Measurements from ENCODE around the gene COL19A1.

Gene COL19A1

DNA sequence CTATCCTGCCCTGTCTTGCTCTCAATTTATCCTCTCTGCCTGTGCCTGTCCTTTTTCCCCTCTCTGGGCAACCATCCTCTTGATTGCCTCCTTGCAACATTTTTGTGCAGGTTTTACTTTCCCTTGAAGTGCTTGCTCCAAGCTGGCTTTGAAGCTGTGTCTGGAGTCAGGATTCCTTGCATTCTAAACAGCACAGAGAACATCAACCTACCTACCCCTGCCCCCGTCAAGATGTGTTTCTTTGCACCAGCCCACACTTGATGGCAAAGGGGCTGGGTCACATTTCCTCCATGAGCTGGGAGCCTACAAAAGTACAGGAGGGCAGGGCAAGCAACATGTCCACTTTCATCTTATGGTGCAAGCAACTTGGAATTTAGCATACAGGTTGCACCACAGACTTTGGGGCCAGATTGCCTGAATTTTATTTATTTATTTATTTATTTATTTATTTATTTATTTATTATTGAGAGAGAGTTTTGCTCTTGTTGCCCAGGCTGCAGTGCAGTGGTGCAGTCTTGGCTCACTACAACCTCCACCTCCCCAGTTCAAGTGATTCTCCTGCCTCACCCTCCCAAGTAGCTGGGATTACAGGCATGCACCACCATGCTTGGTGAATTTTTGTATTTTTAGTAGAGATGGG lies 206.3 kb downstream of the COL19A1 start:
- DNase-seq: no peak

DNA sequence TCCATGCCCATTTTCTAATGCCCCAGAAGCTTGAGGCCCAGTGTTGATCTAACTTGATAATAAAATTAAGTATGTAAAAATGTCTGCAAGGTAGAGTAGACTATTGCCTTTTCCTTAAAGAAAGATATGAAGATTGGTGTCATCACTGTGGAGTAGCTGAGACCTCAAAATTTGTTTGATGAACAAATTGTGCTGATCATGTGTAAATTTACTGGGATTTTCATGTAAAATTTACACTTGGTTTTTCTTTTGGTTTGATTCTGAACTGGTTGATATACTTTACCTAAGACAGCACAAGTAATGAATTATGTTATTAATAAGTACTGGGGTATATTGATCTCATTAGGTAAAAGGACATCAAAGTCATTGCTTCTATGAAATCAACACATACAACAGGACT lies 207.3 kb downstream of the COL19A1 start:
- DNase-seq: no peak

DNA sequence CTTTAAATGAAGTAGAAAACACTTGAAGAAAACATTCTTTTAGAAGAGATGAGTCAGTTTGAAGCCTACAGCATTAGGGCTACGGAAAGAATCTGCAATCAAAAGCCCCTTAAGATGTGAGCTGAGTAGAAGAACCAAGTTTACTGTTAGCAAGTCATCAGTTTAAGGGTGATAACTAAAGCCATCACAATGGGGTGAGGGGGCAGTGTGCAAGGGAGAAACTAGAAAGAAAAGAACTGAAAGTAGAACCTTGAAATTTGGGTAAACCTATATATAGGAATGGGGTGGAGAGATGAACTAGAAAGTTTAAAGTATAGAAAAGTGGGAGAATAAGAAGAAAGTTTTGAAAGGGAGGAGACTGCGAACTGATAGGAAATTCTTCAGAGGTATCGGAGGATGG lies 212.9 kb downstream of the COL19A1 start:
- DNase-seq: no peak

DNA sequence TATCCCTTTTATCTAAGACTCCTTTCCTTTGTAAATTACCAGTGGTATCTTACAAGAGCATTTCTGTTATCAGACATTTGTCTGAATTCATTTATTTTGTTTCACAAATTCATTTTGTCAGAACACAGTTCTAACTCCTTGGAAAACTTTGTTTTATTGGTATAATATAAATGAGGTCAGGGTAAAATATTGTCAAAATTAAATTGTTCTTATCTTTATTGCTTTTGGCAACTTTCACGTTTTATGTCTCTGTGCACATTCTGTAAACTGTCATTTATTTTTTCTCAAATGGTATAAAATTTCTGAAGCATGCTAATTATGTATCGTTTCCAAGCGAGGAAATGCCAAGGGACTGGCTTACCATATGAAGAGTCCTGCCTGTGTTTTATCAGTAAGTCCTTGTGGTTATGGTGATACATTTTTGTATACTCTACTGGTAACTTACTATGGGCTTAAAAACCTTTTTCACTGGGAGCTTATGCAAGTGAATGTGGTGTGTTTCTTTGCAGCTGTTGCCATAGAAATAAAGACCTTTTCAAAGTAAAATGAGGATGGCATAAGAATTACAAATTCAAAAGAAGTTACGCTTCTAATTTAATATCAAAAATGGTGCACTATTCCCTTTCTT lies 214.2 kb downstream of the COL19A1 start:
- DNase-seq: no peak

DNA sequence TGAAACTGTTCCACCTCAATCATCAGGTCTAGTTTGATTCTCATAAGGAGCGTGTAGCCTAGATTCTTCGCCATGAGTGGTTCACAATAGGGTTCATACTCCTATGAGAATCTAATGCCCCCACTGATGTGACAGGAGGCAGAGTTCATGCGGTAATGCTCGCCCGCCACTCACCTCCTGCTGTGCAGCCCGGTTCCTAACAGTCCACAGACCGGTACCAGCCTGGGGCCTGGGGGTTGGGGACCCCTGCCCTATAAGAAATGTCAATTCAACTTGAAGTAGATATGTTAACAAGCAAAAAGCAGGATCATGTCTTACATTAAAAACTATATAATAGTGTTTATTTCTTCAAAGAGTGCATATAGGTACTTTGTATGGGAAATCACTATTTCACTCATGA lies 216.5 kb downstream of the COL19A1 start:
- DNase-seq: no peak

DNA sequence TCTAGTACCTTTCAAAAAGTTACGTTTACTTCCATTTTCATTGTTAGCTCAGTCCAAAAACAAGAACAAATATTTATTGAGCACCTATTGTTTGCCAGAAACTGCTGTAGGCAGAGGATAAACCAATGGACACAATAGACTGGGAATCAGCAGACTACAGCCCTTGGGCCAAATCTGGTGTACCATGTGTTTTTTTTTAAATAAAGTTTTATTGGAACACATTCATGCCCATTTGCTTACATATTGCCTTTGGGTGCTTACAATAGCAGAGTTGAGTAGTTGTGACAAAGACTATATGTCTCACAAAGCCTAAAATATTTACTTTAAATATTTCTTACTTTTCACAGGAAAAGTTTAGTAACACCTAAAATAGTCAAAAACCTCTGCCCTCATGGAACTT lies 220.4 kb downstream of the COL19A1 start:
- no peak for DNase-seq

DNA sequence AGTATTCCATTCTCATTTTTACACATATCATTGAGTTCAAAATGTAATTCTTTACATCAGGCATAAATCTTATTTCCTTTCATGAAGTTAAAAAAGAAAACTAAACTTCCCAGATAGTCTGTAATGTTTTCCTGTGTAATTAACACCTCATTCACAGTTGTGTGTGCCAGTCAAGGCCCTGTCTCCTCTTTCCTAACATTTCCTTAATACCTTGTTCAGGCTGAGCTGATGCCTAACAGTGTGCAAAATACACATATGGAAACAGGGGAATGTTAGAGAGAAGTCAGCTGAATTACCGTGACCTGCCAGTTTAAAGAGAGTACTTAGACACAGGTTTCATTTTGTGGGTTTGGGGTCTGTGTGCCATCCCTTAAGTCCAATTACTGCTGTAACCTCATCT lies 227.8 kb downstream of the COL19A1 start:
- DNase-seq: no peak

DNA sequence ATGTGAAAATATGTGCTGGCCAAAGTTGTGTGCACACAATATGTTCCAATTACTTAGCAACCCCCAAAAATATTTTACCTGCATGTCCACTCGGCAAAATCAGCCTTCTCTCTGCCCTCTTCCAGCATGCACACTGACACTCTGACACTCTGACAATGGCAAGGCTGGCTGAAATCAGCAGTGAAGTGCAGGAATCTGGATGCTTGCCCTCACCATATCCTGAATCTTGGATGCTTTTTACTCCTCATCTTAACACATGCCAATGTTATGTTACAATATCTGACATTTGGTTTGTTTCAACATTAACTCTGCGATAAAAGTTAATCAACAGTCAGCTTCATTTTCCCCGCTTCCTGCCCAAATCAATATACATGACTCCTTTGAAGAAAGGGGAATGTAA lies 233.4 kb downstream of the COL19A1 start:
- no peak for DNase-seq

DNA sequence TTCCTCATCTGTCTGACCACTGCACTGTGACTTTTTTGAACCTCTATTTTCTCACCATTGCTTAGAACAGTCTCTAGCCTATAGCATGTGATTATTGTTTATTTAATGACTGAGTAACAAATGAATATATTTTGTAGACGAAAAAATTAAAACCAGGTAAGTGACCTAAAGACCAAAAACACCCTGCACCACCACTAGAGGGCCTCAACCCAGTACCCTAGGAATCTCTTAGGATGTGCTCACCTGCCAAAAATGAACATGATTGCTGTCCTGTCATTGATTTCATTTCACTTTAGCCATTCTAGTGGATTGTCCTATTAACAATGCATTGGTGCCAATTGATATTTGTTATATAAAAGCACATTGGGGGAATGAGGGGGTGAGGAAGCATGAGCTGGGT lies 237.4 kb downstream of the COL19A1 start:
- DNase-seq: no peak

DNA sequence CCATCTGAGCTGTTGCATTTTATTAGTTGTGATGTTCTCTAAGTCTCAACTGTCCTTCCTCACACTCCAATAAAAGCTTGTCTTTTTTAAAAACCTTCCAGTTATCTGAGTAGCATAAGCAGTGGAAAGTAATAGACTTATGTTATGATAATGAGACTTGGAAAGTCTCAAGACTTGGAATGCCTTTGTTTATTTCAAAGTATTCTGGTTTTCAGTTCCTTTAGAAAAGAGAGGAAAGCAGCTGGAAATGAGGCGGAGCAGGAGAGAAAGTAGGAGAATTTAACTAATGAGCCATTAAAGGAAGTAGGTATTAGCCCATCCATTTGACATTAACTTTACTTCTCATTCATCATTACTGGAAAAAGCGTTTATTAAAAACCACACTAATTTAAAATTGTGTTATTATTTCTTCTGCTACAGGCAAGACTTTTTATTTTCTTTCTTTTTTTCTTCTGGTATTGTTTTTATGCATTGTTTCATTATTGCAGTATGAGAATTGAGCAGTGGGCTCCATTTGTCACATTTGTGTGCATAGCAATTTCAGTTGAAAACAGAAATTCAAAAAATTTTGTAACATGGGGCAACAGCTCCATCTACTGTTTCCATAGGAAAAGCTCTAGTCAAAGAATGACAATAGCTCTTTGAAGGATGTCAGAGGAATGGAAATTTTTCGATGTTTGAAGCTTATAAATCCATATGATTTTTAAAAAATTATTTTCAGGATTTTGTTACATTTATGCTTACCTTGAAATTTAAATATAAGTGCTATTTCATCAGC lies 241.7 kb downstream of the COL19A1 start:
- DNase-seq: no peak

DNA sequence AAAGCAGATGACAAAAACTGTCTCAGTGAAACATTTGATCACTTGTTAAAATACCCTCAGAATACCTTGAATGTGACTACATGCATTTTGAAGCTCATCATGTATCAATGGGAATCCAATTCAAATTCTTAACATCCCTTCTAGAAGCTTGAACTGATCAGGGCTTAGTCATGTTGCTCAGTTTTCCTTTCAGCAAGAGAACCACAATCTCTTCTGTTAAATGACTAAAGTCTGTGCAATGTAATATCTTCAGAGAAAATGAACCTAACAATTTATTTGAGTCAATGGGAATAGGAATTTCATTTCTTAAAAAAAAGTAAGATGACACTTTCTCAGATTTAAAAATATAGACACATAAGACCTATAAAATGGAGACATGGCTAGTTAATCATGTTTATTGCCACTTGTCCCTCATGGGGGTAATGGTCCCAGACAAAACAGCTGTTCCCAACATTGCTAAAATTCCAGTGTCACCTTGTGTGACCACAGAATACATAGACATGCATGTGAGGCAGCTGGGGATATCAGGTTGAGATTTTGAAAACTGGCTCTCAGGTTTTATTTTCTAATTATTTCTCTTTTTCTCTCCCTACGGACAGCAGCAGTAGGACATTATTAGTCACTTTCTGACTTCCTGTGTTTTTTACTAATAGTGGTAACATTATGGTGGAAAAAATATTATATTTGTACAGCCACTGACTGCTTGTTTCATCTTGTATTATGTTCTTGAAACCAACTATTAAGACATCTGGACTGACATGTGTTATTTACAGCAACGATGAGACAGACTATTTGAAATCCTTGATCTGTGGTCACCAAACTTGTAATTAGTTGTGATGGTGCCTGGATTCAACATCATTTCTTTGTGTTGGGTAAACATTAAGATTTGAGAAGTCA lies 244.0 kb downstream of the COL19A1 start:
- DNase-seq: no peak

DNA sequence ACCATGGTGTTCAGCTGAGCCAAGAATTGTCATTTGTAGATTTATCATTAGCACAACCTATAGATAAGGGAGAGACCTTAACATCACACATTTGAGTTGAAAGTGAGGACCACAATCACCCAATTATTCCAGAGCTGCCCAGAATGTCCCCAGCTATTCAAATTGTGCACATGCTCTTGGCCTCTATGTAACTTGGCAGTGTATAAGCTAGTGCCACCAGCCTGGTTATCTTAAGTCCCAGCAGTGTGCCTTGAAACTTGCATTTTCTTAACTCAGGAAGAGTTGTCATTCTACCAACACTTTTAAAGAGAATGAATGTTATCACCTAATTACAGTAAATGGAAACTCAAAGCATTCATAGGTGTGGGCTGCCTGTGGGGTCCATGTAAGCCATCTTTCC lies 245.4 kb downstream of the COL19A1 start:
- DNase-seq: no peak

DNA sequence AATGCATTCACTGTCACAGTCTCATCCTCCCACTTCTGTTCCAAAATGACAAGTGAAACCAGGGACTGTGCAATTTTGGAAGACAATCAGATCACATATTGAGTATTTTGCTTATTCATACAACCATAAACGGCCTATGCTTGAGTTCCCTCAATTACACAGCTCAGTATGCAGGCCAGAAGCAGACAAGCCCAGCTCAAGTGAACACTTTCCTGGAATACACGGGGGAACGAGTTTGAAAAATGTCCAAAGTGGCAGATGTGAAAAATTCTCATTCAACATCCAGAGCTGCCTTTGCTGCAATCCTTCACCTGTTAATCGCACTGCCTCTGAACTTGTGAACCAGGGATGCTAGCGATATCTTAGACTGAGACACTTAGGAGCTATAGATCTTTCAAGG lies 246.4 kb downstream of the COL19A1 start:
- no peak for DNase-seq

DNA sequence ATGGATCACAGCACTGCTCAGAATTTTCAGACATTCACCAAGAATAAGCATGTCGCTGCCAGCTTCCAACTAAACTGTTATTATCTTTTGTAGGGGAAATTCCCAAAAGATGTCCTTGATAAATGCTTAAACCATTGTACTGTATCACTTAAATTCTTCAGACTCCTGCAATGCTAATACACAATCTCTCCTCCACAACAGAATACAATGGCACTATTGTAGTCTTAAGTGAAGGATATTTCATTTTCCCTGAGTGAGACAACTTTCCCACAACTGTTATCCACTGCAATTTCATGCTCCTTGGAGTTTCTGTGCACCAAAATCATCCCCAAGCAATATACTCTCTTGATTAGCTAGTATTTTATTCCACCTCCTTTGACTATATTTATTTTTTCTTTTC lies 246.8 kb downstream of the COL19A1 start:
- no peak for DNase-seq

DNA sequence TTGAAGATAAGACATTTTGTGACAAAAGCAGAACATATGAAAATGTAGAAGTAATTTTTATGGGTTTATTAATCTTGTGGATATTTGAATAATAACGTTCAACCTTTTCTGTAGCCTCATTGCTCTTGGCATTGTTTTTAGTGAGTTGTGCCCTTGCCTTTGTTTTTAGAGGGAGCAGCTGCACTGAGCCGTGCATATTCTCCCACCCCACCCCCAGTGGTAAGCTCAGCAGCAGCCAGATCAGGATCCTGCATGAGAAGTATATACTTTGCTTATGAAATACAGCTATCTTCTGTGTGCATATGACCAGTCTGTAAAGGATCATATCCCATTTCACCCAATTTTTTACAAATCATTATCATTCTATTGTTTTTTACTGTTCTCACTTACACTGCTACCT lies 252.3 kb downstream of the COL19A1 start:
- DNase-seq: no peak

DNA sequence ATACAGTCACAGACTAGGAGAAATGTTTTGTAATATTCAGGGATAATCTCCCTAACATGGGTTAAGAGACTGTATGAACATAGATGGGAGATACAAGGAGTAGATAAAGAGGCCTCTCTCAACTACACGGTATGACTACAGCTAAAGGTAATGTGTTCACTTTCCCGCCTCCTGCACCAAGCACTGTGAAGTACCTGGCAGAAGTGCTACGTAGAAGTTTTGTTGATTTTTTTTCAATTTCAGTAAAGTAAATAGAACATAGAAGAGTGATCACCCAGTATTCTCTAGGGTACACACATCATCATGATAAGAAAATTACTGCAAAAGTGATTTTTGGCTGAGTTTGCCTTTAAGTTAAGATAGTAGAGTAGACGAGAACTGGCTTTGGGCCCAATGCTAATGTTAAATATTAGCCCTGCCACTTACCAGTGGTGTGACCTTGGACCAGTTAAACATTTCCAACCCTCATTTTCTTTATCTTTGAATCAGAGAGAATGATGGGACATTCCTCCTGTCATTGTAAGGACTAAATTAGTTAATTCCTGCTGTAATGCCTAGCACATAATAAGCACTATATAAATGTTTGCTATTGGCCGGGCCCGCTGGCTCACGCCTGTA lies 253.0 kb downstream of the COL19A1 start:
- DNase-seq: no peak

DNA sequence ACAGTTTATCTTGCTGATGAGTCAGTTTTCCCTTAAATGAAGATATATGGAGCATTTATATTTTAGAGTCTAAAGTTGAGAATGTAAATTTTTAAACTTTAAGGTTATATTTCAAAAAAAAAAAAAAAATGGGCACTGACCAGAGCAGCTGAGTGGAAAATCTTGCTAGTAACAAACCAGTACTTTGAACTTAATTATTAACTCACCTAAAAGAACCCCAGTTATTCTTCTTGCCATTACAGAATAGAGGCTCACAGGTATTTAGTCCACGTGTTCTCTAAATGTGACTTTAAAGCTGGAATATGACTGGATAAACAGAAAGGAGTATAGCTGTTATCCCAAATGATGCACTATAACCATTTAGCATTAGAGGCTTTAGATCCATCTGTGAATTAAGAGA lies 258.1 kb downstream of the COL19A1 start:
- no peak for DNase-seq

DNA sequence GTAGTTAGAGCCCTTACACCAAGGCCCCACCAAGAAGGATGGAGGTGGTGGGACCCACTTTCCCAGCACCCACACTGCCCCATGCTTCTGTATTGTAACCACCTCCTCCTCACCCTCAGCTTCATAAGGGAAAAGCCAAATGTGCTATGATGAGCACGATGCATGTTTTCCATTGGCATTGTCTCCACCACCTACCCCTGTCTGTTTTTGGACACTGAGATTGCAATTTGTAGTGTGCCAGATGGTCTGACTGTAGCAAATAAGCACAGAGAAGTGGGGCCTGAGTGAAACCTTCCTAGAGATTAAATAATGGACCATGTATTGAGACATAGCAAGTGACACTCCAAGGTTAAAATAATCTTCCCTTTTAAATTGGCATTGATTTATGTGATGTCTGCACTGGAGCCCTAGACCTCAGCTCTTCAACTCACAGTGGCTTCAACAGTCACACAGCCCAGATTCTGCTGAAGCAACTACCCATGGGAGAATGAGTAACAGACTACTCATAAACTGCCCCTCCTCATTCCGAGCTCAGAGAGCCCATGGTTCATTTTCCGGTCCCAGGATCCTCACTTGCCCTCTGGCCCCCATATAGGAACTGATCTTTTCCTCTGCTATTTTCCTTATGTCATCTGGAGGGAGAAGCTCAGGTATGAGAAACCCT lies 258.7 kb downstream of the COL19A1 start:
- no peak for DNase-seq

DNA sequence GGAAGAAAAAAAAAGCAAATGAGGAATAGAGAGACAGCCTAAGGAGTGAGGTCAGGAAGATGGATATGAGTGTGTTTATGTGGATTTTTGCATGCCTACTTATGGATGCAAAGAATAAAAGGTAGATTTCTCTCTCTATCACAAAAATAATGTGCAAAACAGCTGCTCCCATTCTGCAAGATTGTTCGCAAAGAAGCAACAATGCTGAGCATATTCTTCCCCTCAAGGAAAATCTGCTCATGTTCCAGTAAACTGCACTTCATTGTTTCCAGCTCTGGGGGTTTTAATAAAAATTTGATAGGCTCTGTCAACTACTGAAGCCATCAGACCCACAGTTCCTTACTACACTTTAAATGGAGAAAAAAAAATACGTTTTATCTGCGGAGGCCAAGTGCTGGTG lies 259.2 kb downstream of the COL19A1 start:
- no peak for DNase-seq

DNA sequence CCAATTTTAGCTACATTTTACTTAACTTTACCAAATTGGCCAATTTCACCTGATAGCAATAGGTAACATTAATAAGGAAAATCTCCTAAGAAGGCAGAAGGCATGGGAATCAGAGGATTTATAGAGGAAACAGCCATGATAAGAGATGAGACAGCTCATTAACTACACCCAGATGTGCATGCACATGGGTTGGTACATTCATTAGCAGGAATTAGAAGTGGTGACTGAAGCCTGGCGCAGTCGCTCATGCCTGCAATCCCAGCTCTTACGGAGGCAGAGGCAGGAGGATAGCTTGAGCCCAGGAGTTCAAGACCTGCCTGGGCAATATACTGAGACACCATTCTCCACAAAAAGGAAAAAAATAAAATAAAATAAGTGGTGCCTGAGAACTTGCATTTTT lies 263.0 kb downstream of the COL19A1 start:
- DNase-seq: no peak

DNA sequence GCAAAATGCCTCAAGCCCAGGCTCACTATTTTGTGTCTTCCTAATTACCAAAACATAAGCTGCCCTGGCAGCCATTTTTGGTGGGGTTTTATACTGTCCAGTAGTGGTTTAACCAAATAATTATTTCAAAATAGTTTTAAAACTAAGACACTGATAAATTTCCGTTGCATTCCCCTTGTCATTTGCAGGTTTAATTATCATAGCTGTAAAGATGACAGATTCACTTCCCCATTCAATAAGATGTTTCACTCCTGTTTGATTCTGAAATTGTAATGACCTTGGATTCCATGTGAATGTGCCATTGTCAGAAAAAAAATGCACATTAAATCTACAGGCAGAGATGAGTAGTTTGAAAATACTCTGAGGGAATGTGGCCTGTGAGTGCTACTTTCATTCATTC lies 264.5 kb downstream of the COL19A1 start:
- DNase-seq: no peak

DNA sequence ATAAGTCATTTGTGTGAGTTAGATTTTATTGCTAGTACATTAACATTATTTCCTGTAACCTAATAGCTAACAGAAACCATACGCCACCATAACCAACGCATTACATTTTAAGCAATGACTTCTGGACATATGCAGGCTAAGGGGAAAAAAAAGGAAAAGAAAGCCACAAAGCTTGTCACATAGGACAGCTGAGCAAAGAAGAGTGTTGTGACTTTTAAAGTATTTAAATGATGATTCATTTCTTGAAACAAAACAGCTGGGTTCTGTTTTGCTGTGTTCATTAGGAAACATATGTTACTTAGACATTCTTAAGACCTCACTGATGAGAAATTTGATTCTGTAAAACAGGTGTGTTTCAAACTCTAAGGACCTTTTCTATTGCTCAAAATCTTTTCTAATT lies 265.2 kb downstream of the COL19A1 start:
- no peak for DNase-seq
